M059J (cell line): ENCODE measurements around the gene POLK. TPM values are rescaled to one million over a fixed set of nuclear protein-coding genes. Genes with fewer than 3 reads are reported as not detected.
"Not testable (repeated sequence)": the region's sequence is repeated elsewhere in the genome, so short reads cannot be mapped to it uniquely, and the experiment has no call there.

Experiments used
- DNase-seq: peaks from one replicate; pipeline ENCODE4 v3.0.0-alpha.2; 2012; ENCODE audit warnings: low read depth
- total RNA-seq: library from RNA; depleted of rRNA; stranded (reverse); fragments of >200 nt; shearing (Covaris generic); gene quantifications from 2 replicates; pipeline ENCODE4 v1.2.3, GENCODE V29; 2014

The POLK gene
- total RNA-seq, 1 experiment from 2014 or later = 24.2 TPM

- DNase-seq = peak; percentile 22
Measured at GRCh38 chr5:75610201-75610600, 98.5 kb downstream of the POLK start.

DNA sequence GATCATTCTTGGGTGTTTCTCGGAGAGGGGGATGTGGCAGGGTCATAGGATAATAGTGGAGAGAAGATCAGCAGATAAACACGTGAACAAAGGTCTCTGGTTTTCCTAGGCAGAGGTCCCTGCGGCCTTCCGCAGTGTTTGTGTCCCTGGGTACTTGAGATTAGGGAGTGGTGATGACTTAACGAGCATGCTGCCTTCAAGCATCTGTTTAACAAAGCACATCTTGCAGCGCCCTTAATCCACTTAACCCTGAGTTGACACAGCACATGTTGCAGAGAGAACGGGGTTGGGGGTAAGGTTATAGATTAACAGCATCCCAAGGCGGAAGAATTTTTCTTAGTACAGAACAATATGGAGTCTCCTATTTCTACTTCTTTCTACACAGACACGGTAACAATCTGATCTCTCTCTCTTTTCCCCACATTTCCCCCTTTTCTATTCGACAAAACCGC lies 99.2 kb downstream of the POLK start:
- not testable (repeated sequence) for DNase-seq

DNA sequence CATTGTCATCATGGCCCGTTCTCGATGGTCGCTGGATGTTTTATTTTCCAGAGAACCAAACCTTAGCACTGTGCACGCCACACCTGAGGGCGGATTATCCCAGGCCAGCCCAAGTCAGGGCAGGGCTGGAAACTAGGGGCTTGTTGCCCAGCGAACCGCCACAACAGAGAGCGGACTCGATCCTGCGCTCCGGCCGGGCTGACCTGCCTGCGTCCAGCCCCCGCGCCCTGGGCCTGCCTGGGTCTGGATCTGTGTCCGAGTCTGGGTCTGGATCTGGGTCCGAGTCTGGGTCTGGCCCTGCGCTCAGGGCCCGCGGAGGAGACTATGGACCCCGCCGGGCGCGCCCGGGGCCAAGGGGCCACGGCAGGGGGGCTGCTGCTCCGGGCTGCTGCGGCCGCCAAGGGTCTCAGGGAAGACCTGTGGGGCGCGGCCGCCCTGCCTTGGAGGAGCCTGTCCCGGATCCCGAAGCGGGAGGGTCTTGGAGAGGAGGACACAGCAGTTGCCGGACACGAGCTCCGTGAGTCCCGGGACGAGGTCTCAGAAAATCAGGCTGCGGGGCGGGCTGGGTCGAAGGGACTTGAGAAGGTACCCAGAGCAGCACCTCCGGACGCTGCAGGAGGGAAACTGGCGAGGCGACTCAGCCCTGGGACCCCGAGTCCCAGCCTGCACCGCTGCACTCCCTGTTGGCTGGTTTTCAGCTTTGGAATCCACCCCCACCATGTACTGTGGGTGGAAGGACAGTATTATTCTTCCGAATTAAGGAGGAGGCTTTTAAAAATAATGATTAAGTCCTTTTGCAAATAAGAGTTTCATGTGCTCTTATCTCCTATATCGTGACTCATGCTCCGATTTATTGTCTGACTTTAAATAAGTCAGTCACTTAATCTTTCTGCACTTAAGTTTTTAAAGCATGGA lies 99.9 kb downstream of the POLK start, which contains the start of gene ANKDD1B:
TSS of gene ANKDD1B (plus strand) at position 143 of the 915 bp plus-strand sequence. CDS start at position 325, 182 bp downstream.
- DNase-seq = no peak

DNA sequence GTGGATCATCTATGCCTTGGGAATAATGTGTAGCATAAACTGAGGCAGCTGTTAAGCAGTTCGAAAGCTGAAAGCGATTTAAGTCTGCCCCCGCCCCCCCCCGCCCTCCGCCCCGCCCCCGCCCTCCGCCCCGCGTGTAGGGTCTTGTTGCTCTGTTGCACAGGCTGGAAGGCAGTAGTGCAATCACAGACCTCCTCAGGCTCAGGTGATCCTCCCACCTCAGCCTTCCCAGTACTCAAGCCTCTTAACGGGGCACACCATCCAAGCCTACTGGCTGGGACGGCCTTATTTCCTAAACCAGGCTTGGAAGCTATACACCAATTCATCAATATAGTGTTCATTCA lies 100.5 kb downstream of the POLK start:
- DNase-seq = no peak

GRCh38 chr5:75612901-75613300 lies 101.2 kb downstream of the POLK start:
- no peak for DNase-seq

DNA sequence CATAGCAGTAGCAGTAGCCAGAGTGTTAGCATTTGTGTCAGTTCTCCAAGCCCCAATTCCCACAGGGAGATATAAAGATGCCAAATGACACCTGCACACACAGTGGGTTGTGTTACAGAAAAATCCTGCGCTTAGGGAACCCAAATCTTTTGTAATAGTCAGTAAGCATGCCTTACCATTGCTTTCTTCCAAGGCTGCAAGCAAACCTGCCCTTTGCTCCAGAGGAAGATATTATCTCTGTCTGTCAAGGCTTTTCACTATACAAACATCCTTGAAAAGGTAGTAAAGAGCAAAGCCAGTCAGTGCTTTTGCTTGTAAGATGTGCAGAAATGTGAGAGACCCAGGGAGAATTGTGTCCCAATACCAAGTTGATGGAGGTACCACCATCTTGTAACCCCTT lies 102.5 kb downstream of the POLK start:
- DNase-seq = no peak

DNA sequence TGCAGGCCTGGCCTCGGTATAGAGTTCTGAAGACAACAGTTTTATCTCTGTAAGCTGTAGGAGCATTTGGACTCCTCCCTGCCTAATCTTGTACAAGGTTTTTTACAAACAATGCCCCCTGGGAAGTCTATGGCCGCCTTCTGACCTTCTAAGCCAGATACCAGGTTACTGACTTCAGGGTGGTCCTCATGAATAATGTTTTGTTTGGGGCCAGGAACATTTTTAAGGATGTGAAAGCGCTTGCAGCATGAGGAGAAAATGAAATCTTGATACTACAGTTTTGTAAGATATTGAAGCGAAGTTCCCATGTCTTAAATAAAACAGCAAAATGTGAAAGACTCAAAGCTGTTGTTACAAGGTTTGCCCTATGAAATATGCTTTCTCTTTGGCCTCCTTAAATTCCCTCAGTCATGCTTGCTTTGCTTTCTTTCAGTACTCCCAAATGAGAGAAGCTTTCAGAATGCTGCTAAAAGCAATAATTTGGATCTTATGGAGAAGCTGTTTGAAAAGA lies 104.7 kb downstream of the POLK start:
- DNase-seq = no peak

GRCh38 chr5:75616971-75617621 lies 105.4 kb downstream of the POLK start:
- DNase-seq = no peak

GRCh38 chr5:75617736-75618352 lies 106.2 kb downstream of the POLK start:
- DNase-seq = no peak

- DNase-seq = no peak
Measured at GRCh38 chr5:75620184-75620959, 108.7 kb downstream of the POLK start.

- peak; percentile 90 for DNase-seq
Measured at GRCh38 chr5:75622564-75622963, 110.9 kb downstream of the POLK start.

- peak; percentile 29 for DNase-seq
Measured at GRCh38 chr5:75623846-75624245, 112.2 kb downstream of the POLK start.

GRCh38 chr5:75626959-75627358 lies 115.3 kb downstream of the POLK start:
- no peak for DNase-seq

DNA sequence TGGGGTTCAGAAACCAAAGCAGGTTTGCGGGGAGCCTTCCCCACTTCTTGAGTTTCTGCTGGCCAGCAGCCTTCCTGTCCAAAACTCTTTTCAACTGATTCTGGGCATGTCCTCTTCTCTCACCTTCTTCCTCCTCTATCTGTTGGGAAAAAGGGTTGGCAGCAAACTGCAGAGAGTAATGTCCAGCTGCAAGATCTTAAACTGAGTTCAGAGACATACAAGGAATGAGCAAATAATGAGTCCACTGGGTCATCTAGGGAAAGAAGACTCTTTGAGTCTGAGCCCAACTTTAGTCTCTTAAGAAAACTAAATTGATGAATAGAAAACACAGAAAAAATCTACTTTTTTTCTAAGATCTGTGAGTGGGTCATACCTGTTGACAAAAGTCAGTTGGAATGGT lies 116.1 kb downstream of the POLK start:
- no peak for DNase-seq

GRCh38 chr5:75630875-75631274 lies 119.2 kb downstream of the POLK start:
- DNase-seq = no peak

DNA sequence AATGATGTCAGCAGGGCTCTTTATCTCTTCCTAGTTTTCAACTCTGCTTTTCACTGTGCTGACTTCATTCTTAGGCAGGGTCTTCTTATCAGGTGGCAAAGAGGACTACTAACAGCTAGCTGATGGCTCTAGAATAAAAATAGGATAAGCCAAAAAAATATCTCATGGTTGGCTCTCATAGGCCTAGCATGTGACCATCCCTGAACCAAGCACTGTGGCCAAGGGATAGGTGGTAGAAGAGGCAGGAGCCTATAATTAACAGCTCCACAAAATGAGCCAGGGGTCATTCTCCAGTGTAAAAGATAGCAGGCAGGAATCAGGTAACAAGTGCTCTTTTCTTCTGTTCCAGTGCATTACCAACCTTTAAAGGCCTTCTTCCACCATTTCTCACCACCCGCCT lies 120.6 kb downstream of the POLK start:
- no peak for DNase-seq

- DNase-seq = no peak
Measured at GRCh38 chr5:75637949-75638348, 126.3 kb downstream of the POLK start.

- DNase-seq = peak; percentile 38
Measured at GRCh38 chr5:75639535-75640311, 128.0 kb downstream of the POLK start.

DNA sequence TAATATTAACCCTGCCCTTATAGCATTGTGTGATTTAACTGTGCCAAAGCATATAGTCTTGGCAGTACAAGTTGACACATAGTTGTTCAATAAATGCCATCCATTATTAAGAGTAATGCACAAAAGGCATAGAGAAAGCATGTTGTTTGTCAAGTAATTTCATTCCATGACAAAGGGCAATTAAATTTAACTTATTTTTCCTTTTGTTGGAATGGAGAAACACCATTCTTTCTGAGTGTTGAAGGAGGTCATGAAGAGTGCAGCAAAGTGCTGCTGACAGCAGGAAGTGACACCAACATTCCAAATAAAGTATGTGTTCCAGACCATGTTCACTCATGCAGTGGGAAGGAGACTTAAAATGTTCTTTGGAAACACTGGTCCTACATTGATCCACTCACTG lies 128.7 kb downstream of the POLK start:
- DNase-seq = peak; percentile 90

- DNase-seq = peak; percentile 38
Measured at GRCh38 chr5:75640826-75641225, 129.1 kb downstream of the POLK start.

DNA sequence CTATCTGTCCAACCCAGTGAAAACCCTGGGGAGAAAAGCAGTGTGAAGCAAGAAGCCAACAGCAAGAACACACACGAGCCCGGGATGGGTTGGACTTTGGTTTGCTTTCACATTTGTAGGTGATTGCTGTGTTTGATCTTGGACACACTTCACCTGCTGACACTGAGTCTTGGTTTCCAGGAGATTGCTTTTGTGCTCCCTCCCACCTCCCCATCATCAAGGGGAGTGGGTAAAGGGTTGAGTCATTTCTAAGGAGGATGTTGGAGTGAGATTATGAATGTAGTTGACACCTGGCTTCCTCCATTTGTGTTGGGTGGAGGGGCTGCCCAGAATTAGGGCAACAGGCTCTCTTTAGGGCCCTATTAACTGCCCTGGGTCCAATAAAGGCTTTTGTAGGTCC lies 137.0 kb downstream of the POLK start:
- no peak for DNase-seq
